Cortex of kidney (tissue), 1 donor: ENCODE data around the gene KIF25.
"Not testable (repeated sequence)": the region's sequence is repeated elsewhere in the genome, so short reads cannot be mapped to it uniquely, and the experiment has no call there.

Experiments used
- DNase-seq: peaks from one replicate; lab custom pipeline; 2025; lab: John Stamatoyannopoulos, UW

The KIF25 gene

GRCh38 chr6:167974640-167975344 is 22.7 kb upstream of the KIF25 start:
- no peak for DNase-seq

- no peak for DNase-seq
These were observed 22.0 kb upstream of the KIF25 start for GRCh38 chr6:167975458-167975857.

- not testable (repeated sequence) for DNase-seq
These were observed 21.3 kb upstream of the KIF25 start for GRCh38 chr6:167976116-167976657.

GRCh38 chr6:167976708-167977107 is 20.8 kb upstream of the KIF25 start:
- DNase-seq: no peak

GRCh38 chr6:167977717-167978467 is 19.6 kb upstream of the KIF25 start:
- no peak for DNase-seq

- DNase-seq: no peak
These were observed 18.9 kb upstream of the KIF25 start for GRCh38 chr6:167978607-167979006.

- no peak for DNase-seq
These were observed 17.9 kb upstream of the KIF25 start for GRCh38 chr6:167979436-167980139.

- no peak for DNase-seq
These were observed 16.4 kb upstream of the KIF25 start for GRCh38 chr6:167980911-167981580.

- DNase-seq: no peak
These were observed 15.5 kb upstream of the KIF25 start for GRCh38 chr6:167981916-167982462.

- DNase-seq: no peak
These were observed 13.2 kb upstream of the KIF25 start for GRCh38 chr6:167984144-167984719.

- DNase-seq: no peak
These were observed 12.4 kb upstream of the KIF25 start for GRCh38 chr6:167984876-167985604.

- DNase-seq: no peak
These were observed 11.4 kb upstream of the KIF25 start for GRCh38 chr6:167985911-167986595.

- no peak for DNase-seq
These were observed 9.9 kb upstream of the KIF25 start for GRCh38 chr6:167987396-167988153.

- DNase-seq: no peak
These were observed 9.3 kb upstream of the KIF25 start for GRCh38 chr6:167988154-167988495.

- no peak for DNase-seq
These were observed 8.3 kb upstream of the KIF25 start for GRCh38 chr6:167988945-167989841.

- no peak for DNase-seq
These were observed 7.2 kb upstream of the KIF25 start for GRCh38 chr6:167990016-167990945.

- no peak for DNase-seq
These were observed 4.3 kb upstream of the KIF25 start for GRCh38 chr6:167993169-167993568.
